ENCODE data around the gene TFB1M.

DNA sequence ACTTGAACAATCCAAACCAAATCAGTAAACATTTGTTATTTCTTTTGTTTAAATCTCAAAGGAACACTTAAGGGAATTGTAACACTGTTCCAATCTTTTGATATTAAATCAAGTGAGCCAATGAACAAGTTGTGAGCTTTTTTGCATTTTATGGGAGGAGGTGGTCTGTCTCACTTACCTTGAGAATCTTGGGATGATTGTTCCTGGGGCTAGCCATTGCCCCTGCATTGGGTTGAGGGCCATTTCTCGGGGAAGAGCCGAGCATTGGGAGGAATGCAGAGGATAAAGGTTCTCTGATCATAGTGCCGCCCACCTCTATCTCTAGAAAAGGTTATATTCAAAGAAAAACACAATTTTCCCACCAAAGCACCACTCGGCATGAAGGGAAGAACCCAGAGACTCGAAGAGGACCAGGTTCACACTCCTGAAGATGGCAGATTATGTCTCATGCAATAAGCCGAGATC, 13.8 kb upstream of the TFB1M start:
- TF ChIP-seq, protein P1, sequence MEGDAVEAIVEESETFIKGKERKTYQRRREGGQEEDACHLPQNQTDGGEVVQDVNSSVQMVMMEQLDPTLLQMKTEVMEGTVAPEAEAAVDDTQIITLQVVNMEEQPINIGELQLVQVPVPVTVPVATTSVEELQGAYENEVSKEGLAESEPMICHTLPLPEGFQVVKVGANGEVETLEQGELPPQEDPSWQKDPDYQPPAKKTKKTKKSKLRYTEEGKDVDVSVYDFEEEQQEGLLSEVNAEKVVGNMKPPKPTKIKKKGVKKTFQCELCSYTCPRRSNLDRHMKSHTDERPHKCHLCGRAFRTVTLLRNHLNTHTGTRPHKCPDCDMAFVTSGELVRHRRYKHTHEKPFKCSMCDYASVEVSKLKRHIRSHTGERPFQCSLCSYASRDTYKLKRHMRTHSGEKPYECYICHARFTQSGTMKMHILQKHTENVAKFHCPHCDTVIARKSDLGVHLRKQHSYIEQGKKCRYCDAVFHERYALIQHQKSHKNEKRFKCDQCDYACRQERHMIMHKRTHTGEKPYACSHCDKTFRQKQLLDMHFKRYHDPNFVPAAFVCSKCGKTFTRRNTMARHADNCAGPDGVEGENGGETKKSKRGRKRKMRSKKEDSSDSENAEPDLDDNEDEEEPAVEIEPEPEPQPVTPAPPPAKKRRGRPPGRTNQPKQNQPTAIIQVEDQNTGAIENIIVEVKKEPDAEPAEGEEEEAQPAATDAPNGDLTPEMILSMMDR (IDR thresholded peaks at IDR 0.05) = no peak
- TF ChIP-seq POLR2A (IDR thresholded peaks at IDR 0.05) (no peak), POLR2AphosphoS5 (IDR thresholded peaks at IDR 0.05; ENCODE audit: insufficient read depth in 1 of 2, low read depth in 1 of 2) (no peak)

Data from vagina (tissue), 2 donors.